Testis (tissue), 3 donors: Measurements from ENCODE around the gene RHOB. TPM values are rescaled to one million over a fixed set of nuclear protein-coding genes. Genes with fewer than 3 reads are reported as not detected.

Source experiments
- DNase-seq: peaks from one replicate; pipeline ENCODE4 v3.0.0-alpha.2; 2019
- H3K27ac ChIP-seq, 2 donors: fragments of 200-600 bp; sonication (generic); one replicate each; pipeline ENCODE4 v1.5.1; 2019
- H3K27me3 ChIP-seq: fragments of 200-600 bp; sonication (generic); one replicate; pipeline ENCODE4 v1.5.1; 2019
- H3K36me3 ChIP-seq: fragments of 200-600 bp; sonication (generic); one replicate; pipeline ENCODE4 v1.5.1; 2017; ENCODE audit warnings: low read depth; ENCODE audit errors: missing control alignments
- H3K4me1 ChIP-seq: fragments of 200-600 bp; sonication (generic); one replicate; pipeline ENCODE4 v1.5.1; 2019
- H3K4me3 ChIP-seq, 2 donors: fragments of 200-600 bp; sonication (generic); one replicate each; pipeline ENCODE4 v1.5.1; 2017 to 2019
- H3K9me3 ChIP-seq: fragments of 200-600 bp; sonication (generic); one replicate; pipeline ENCODE4 v1.5.1; 2017
- POLR2A ChIP-seq: fragments of 450-650 bp; IDR thresholded peaks from one replicate; pipeline ENCODE4 v1.6.1; 2017; ENCODE audit warnings: antibody characterized with exemption, mild to moderate bottlenecking, moderate library complexity
- WGBS, 2 donors: methylation state at CpG; one replicate each; pipeline ENCODE4 v1.1.5; 2018; 5-methylcytosine and 5-hydroxymethylcytosine counted together
- intact Hi-C: fragments of 100-400 bp; cut with DNase I; formaldehyde crosslinking; loops from one replicate; pipeline ENCODE4 v1.15.1; 2023; ENCODE audit warnings: low total_unique reads
- polyA plus RNA-seq: library from polyadenylated mRNA; stranded (reverse); fragments of 350-450 nt; fragmentation: Illumina TruSeq; extraction: RNeasy Lipid Tissue Mini Kit (QIAGEN cat#74804); gene quantifications from one replicate; pipeline ENCODE4 v1.2.3, GENCODE V29; 2014; ENCODE audit warnings: low read depth, low replicate concordance; ENCODE audit not compliant: insufficient read depth
- total RNA-seq, 2 donors: library from RNA; depleted of rRNA; stranded (reverse); fragments of >200 nt; gene quantifications; one replicate each; pipeline ENCODE4 v1.2.3, GENCODE V29; 2016
- TF ChIP-seq, protein P1 (sequence below), 3 experiments: fragments of 450-650 bp in 2 of 3; fragments of 200-600 bp in 1 of 3; sonication (generic) in 1 of 3; IDR thresholded peaks; one replicate each; pipeline ENCODE4 v1.5.1; 2016 to 2019; ENCODE audit warnings: antibody characterized with exemption in 3 of 3, mild to moderate bottlenecking in 2 of 3, moderate library complexity in 1 of 3

RHOB gene
- total and polyA plus RNA-seq, 3 donors from 2014 or later: 86.3 to 244 (median 186) TPM

GRCh38 chr2:20486571-20486970 is 39.7 kb downstream of the RHOB start:
- intact Hi-C loops: no loop called here
- no peak for DNase-seq
- H3K4me1 ChIP-seq: peaks cover 20% of the 10 kb centered on the region
- 75 to 93% methylated on average over 3 of the region's 3 CpGs for WGBS, 2 donors
- H3K27me3 ChIP-seq: no peaks in the 10 kb centered on the region
- H3K4me3 ChIP-seq: no peak overlapping the region
- no peaks in the 10 kb centered on the region for H3K36me3 ChIP-seq
- no peaks in the 10 kb centered on the region for H3K9me3 ChIP-seq
- no peak for TF ChIP-seq POLR2A
- TF ChIP-seq, protein P1, sequence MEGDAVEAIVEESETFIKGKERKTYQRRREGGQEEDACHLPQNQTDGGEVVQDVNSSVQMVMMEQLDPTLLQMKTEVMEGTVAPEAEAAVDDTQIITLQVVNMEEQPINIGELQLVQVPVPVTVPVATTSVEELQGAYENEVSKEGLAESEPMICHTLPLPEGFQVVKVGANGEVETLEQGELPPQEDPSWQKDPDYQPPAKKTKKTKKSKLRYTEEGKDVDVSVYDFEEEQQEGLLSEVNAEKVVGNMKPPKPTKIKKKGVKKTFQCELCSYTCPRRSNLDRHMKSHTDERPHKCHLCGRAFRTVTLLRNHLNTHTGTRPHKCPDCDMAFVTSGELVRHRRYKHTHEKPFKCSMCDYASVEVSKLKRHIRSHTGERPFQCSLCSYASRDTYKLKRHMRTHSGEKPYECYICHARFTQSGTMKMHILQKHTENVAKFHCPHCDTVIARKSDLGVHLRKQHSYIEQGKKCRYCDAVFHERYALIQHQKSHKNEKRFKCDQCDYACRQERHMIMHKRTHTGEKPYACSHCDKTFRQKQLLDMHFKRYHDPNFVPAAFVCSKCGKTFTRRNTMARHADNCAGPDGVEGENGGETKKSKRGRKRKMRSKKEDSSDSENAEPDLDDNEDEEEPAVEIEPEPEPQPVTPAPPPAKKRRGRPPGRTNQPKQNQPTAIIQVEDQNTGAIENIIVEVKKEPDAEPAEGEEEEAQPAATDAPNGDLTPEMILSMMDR (IDR thresholded peaks at IDR 0.05): no peak
- no peak overlapping the region for H3K27ac ChIP-seq

- WGBS, 2 donors: 87 to 95% methylated on average over 3 of the region's 3 CpGs
- no peak for TF ChIP-seq POLR2A
- TF ChIP-seq, protein P1 (IDR thresholded peaks at IDR 0.05): no peak
Measured at GRCh38 chr2:20487030-20487391, 40.1 kb downstream of the RHOB start.

GRCh38 chr2:20487392-20488174 is 40.7 kb downstream of the RHOB start:
- Histone ChIP-seq H3K4me1 (peaks cover 13% of the 10 kb centered on the region), H3K9me3 (no peaks in the 10 kb centered on the region), H3K36me3 (no peaks in the 10 kb centered on the region), H3K27me3 (no peaks in the 10 kb centered on the region), H3K27ac (no peak overlapping the region), H3K4me3 (no peak overlapping the region)
- WGBS, 2 donors: 84 to 91% methylated on average over 5 to 9 of the region's 9 CpGs
- no peak for DNase-seq
- intact Hi-C loops: no loop called here
- TF ChIP-seq POLR2A: no peak
- TF ChIP-seq, protein P1 (IDR thresholded peaks at IDR 0.05): no peak

More at GRCh38 chr2:20487030-20487391, 40.1 kb downstream of the RHOB start:
- Histone ChIP-seq H3K27ac (no peak overlapping the region), H3K9me3 (no peaks in the 10 kb centered on the region), H3K27me3 (no peaks in the 10 kb centered on the region), H3K4me3 (no peak overlapping the region), H3K4me1 (peaks cover 19% of the 10 kb centered on the region), H3K36me3 (no peaks in the 10 kb centered on the region)
- intact Hi-C loops: no loop called here
- no peak for DNase-seq

DNA sequence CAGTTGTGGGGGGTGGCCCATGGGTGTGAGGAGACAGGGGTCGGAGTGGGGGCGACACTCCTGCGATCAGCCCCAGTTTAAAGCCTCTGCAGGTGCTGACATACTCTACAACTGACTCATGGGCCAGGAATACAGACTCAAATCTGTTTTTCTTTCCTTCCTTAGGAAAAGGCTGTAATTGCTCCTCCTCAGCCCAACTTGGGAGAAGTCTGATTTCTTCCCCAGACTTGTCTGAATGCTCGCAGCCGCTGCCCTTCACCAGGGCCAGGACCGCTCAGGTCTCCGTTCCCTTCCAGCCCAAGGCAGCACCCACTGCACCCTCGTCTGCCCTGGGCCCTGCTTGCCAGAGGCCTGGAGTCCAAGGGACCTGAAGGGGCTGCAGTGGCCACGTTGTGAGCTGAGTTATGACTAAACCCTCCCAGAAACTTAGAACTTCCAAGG is 41.3 kb downstream of the RHOB start:
- Histone ChIP-seq H3K36me3 (no peaks in the 10 kb centered on the region), H3K9me3 (no peaks in the 10 kb centered on the region), H3K4me1 (peaks cover 10% of the 10 kb centered on the region), H3K4me3 (no peak overlapping the region), H3K27me3 (no peaks in the 10 kb centered on the region), H3K27ac (no peak overlapping the region)
- intact Hi-C loops: no loop called here
- TF ChIP-seq, protein P1 (IDR thresholded peaks at IDR 0.05): no peak
- TF ChIP-seq POLR2A: no peak
- DNase-seq: no peak
- WGBS, 2 donors: 64 to 79% methylated on average over 8 to 9 of the region's 9 CpGs

- Histone ChIP-seq H3K36me3 (no peaks in the 10 kb centered on the region), H3K27me3 (no peaks in the 10 kb centered on the region), H3K27ac (no peak overlapping the region), H3K4me3 (no peak overlapping the region), H3K4me1 (peaks cover 6% of the 10 kb centered on the region), H3K9me3 (no peaks in the 10 kb centered on the region)
- DNase-seq: no peak
- WGBS, 2 donors: 71 to 80% methylated on average over 5 of the region's 5 CpGs
- intact Hi-C loops: no loop called here
- no peak for TF ChIP-seq POLR2A
- TF ChIP-seq, protein P1 (IDR thresholded peaks at IDR 0.05): no peak
Measured at GRCh38 chr2:20488782-20489181, 41.9 kb downstream of the RHOB start.
